Measurements from ENCODE around the gene AACS.

Gene AACS

DNA sequence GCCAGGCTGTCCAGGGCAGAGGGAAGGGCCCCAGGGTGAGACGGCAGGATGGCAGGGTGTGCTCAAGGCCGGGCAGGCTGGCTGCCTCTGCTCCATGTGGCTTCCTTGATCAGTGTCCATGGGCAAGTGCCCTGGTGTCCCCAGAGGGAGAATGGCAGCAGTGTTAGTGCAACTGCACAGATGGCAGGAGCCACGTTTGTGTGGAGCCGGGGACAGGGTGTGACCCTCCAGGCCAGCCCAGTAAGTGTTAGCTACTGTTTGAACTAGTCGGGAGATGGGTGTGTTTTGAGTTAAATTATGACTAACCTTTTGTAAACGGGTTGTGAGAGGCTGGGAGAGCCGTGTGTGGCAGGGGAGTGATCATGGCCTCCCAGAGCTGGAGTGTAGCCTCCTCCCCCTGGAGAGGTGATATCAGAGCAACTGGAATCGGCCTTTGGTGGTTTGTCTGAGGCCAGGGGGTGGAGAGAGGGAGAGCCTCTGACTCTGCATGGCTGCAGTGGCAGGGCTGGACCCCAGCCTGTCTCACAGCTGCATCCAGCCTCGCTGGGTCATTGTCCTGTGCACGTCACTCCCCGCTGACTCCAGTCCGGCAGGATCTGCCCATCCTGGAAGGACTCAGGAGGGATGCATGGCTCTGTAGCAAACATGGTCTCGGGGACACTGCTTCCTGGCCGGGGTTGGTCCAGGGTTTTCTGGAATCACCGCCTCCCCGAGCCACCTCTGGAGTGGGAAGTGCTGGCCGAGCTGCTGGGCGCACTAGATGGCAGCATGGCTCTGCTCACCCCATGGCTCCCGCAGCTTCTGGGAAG is 27.8 kb downstream of the AACS start (continued):
- TF ChIP-seq REST (tag by site-specific recombination; IDR thresholded peaks at IDR 0.05) = no peak
- no peak for TF ChIP-seq ZBTB1 (tag by site-specific recombination; IDR thresholded peaks at IDR 0.05)
- peak; percentile 90 for TF ChIP-seq GLIS1 (tag by site-specific recombination; IDR thresholded peaks at IDR 0.05)
- no peak for TF ChIP-seq ZNF660 (tag by site-specific recombination; IDR thresholded peaks at IDR 0.05)

DNA sequence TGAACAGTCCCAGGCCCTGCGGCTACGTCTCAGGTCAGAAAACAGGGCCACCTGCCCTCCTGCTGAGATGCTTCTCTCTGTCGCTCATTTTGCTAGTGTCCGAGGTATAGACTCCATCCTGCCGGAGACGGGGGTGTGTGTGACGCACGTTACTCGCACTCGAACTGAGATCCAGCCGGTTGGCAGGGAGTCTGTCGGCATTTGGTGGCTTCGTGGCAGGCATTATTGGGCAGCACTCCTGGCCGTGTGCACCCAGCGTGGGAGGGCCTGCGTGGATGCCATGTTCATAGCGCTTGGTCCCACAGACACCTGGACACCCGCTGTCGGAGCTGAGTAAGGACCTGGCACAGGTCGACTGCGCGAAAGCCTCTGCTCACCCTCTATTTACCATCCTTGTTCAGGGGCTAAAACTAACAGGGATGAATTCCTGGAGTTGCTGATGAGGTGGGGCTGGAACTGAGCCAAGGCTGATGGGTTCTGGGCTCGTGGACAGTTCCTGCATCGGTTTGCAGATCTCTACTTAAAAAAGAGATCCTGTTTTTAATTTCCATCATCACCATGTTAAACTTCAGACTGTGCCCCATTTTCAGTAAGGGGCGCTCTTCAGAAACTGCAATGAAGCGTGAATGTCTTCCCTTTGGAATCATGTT is 28.6 kb downstream of the AACS start:
- CTCF ChIA-PET = no interaction called here
- Histone ChIP-seq H3K36me3 (ENCODE audit: control insufficient read depth in 2 of 2, insufficient read depth in 1 of 2, low read length in 2 of 2) (peaks cover 5 to 64% of the 10 kb centered on the region in 2 experiments; a peak in 2 of 3 replicates), H3K4me3 (ENCODE audit: low read depth, low read length) (no peak overlapping the region), H3K27ac (ENCODE audit: extremely low read depth, low read depth, low read length) (no peak overlapping the region), H3K4me1 (ENCODE audit: control insufficient read depth, insufficient read depth, low read length) (no peaks in the 10 kb centered on the region), H3K9me3 (ENCODE audit: control insufficient read depth, insufficient read depth, low read depth, low read length) (no peaks in the 10 kb centered on the region)
- POLR2A ChIA-PET = no interaction called here
- no peak for TF ChIP-seq GLI2 (tag by site-specific recombination; IDR thresholded peaks at IDR 0.05; ENCODE audit: borderline replicate concordance, low read depth)
- TF ChIP-seq ZNF518A (tag by site-specific recombination; conservative IDR thresholded peaks at IDR 0.05; ENCODE audit: low read depth) = no peak
- no peak for TF ChIP-seq ZXDB (tag by site-specific recombination; IDR thresholded peaks at IDR 0.05)
- no peak for TF ChIP-seq ZNF112 (tag by site-specific recombination; IDR thresholded peaks at IDR 0.05)
- TF ChIP-seq PBX3 (CRISPR knock-in tag; IDR thresholded peaks at IDR 0.05) = no peak
- TF ChIP-seq KLF9 (tag by site-specific recombination; IDR thresholded peaks at IDR 0.05; ENCODE audit: low read depth) = no peak
- no peak for TF ChIP-seq ZNF132 (tag by site-specific recombination; IDR thresholded peaks at IDR 0.05; ENCODE audit: borderline replicate concordance)
- TF ChIP-seq, protein P1, sequence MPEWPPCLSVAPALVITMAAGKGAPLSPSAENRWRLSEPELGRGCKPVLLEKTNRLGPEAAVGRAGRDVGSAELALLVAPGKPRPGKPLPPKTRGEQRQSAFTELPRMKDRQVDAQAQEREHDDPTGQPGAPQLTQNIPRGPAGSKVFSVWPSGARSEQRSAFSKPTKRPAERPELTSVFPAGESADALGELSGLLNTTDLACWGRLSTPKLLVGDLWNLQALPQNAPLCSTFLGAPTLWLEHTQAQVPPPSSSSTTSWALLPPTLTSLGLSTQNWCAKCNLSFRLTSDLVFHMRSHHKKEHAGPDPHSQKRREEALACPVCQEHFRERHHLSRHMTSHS (tag by site-specific recombination; IDR thresholded peaks at IDR 0.05) = no peak
- TF ChIP-seq ZNF140 (tag by site-specific recombination; IDR thresholded peaks at IDR 0.05) = no peak
- TF ChIP-seq ZNF571 (tag by site-specific recombination; IDR thresholded peaks at IDR 0.05) = no peak
- no peak for TF ChIP-seq ZNF157 (tag by site-specific recombination; IDR thresholded peaks at IDR 0.05)
- no peak for TF ChIP-seq ZNF677 (tag by site-specific recombination; IDR thresholded peaks at IDR 0.05)
- no peak for TF ChIP-seq ZNF701 (tag by site-specific recombination; IDR thresholded peaks at IDR 0.05)
